ENCODE measurements around the gene FAM3B.

The FAM3B gene

DNA sequence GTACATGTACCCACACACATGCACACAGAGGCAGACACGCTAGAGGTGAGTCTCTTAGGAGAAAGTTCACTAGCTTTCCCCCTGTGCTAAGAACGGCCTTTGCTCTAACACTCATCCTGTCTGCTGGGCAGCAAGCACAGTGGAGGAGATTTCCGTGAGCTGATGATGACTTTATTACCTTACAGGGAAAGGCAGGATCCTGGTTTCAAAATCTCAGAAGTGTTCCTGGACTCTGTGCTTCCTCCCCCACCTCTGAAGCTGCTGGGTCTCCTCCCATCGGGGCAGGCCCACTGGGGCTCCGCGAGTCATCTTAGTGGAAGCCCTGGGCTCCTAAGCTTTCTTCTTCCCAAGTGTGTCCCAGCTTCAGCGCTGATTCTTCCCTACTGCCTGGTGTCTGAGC is 2.7 kb downstream of the FAM3B start:
- DNase-seq (ENCODE audit: low read depth), result no peak

DNA sequence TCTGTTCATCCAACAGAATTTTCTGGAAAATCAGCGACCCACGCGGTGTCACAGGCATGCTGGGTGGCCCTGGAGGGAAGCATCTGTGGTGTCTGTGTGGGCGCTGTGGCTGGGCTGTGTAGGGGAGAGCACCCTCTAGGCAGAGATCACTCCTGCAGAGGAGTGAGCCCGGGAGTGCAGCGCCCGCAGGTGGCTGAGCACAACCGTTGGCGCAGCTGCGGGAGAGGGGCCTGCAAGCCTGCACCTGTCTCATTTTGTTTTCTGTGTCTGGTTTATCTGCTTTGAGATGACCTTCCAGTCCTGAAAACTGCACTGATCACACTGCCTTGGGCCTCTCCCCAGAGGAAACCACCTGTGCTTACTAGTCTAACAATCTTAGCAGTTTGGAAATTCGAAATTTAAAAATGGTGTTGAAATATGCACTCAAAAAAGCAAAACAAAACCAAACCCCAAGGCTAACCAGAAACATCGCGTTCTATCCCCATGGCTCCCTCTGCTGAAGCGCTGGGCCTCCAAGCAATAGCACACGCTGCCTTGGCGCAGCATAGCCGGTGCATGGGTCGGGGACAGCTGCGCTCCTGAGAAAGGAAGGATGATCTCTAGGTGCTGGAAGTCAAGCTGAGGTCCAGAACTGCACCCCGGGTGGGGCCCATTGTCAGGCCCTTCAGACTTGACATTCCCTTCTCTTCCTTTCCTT is 4.8 kb downstream of the FAM3B start:
- no peak for DNase-seq (ENCODE audit: low read depth)

DNA sequence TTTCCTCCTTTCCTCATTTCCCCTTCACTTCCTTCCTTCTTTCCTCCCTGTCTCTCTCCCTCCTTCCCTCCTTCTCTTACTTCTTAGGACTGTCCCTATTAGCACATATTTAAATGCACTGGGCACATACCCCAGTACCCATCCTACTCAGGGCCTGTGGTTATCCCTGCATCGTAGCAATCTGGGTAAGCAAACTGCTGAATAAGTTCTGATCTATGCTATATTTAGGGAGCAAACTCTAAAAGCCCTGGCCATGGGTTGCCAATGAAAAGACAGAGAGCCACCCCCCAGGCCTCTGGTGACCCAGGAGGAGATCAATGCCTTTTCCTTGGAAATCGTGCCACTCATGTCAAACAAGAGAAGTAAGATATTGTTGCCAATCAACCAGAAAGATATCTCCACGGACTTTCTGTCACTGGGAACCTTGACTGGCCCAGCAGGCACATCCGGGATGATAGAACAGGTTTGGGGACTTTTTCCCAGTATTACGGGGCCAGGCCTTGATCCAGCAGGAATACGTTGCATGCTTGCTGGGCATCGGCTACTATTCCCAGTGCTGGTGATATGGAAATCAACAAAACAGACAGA is 5.4 kb downstream of the FAM3B start:
- no peak for DNase-seq (ENCODE audit: low read depth)

DNA sequence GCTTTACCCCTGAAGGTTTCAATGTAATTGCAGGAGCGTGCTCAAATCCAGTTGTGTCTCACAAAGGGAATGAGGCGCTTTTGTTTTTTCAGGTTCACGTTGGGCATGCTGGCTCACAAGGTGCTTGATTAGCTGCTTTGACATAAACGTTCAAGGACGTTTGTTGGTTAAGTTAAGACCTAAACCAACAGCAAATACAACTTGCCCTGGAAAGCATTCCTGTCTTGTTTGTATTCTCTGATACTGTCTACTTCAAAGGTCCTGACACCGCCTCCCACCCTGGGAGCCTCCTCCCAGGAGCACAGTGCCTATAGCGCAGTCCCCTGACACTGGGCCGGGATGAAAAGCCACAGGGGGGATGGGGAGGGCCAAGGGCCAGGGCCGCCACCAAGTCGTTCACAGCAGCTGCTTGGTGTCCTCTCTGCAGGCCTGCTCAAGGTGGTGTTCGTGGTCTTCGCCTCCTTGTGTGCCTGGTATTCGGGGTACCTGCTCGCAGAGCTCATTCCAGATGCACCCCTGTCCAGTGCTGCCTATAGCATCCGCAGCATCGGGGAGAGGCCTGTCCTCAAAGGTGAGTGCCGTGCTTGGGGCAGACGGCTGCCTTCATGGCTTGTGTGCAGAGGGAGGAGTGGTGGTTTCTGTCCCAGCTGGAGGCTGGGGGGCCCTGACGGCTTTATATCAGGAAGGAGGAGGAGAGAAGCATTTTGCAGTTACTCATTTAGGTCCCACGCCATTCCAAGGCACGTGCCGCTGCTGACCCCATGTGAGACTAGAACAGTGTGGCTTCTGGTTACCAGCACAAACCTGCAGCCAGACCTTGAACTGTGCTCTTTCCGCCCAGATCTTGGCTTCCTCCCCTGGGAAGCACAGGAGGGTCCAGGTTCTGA is 6.1 kb downstream of the FAM3B start:
- DNase-seq (ENCODE audit: low read depth), result no peak

DNA sequence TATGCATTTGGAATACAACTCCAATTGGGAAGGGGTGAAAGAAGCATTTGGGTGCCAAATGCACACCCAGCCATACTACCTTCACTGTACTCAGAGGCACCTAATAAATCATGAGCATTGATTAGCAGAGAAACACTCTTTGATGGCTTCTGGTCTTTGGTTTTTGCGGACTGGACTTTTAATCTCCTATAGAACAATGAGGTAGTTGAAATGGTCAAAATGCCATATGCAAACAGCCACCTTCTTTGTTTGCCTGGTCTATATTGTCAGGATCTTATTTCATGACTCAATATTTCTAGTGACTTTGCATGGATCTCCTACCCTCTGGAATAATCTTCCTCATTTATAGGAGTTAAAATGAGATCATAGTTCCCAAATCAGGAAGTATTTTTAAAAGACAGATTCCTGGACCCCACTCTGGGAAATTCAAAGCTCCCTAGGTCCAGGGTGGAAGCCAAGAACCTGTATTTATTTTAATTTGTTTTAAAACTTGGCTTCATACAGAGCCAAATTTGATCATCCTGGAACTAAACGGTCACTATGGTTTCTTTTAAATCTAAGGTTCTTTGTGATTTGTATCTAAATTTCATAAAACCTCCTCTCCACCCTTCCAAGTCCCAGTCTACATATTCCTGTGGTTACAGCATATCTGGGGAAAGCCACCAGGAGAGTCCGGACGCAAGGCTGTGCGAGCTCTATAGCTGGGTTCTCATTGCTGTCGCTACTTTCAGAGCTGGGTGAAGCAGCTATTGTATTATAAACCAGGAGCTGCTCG is 8.7 kb downstream of the FAM3B start:
- no peak for DNase-seq (ENCODE audit: low read depth)

DNA sequence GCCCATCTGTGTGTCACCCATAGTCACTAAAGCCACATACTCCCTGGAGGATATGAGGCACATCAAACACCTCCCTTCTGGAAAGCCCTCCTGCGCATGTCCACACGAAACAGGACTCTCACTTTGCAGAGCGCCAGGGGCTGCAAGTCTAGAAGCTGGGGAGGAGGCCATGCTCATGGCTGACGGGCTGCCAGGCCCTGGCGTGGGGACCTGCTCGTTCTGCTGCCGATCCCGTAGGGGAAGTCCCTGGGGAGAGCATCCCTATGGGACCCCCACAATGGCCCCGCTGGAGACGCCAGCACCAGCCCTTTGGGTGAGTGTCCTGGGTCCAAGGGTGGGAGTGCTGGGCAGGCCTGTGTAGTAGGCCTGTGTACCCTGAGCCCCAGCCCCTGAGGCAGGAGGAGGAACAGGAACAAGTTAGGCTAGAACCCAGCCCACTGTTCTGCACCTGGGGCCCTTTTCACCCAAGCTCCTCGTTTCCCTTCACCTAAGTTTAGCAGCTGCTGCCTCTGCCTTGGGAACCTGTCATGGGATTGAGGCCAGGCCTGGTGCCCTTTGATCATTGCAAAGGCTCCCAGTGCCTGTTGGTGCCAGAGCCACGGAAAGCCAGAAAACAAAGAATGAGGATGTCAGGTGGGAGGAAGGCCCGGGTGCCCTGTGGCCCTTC is 9.9 kb downstream of the FAM3B start:
- no peak for DNase-seq (ENCODE audit: low read depth)

- no peak for DNase-seq (ENCODE audit: low read depth)
Observed at GRCh38 chr21:41327753-41328152, 11.2 kb downstream of the FAM3B start.

DNA sequence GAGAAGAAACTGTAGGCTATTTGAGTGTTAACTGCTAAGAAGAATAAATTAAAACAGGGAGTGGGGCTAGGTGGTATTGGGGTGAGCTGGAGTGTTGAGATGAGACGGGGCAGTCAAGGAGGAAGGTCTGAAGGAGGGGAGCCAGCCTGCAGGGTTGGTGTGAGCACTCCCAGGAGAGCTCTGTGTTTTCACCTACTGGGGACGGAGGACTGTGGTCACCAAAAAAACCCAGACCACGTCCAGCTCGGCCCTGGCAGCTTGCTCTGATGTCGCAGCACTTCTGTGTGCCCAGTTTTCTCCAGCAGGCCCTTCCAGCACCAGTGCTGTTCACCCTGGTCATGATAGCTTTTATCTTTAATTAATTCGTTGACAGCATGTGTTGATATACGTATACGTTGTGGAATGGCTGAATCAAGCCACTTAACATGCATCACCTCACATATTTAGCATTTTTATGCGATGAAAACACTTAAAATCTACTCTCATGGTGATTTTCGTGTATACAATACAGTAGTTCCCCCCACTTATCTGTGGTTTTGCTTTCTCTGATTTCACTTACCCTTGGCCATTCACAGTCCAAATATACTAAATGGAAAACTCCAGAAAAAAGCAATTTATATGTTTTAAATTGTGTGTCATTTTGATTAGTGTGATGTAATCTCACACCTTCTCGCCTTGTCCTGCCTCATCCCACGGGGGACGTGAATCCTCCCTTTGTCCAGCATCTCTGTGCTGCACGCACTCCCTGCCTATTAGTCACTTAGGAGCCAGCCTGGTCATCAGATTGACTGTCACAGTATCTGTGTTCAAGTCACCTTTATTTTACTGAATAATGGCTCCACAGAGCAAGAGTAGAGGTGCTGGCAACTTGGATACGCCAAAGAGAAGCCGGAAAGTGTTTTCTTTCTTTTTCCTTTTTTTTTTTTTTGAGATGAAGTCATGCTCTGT is 12.3 kb downstream of the FAM3B start:
- no peak for DNase-seq (ENCODE audit: low read depth)

- DNase-seq (ENCODE audit: low read depth), result no peak
Observed at GRCh38 chr21:41333752-41334151, 17.2 kb downstream of the FAM3B start.

- DNase-seq (ENCODE audit: low read depth), result no peak
Observed at GRCh38 chr21:41337515-41337914, 20.9 kb downstream of the FAM3B start.

- no peak for DNase-seq (ENCODE audit: low read depth)
Observed at GRCh38 chr21:41338455-41338854, 21.9 kb downstream of the FAM3B start.

- DNase-seq (ENCODE audit: low read depth), result no peak
Observed at GRCh38 chr21:41342035-41342434, 25.4 kb downstream of the FAM3B start.

GRCh38 chr21:41344146-41344545 is 27.5 kb downstream of the FAM3B start:
- DNase-seq (ENCODE audit: low read depth), result no peak

- DNase-seq (ENCODE audit: low read depth), result no peak
Observed at GRCh38 chr21:41345356-41345755, 28.8 kb downstream of the FAM3B start.

- no peak for DNase-seq (ENCODE audit: low read depth)
Observed at GRCh38 chr21:41345934-41346685, 29.5 kb downstream of the FAM3B start.

GRCh38 chr21:41346758-41347157 is 30.2 kb downstream of the FAM3B start:
- DNase-seq (ENCODE audit: low read depth), result no peak

DNA sequence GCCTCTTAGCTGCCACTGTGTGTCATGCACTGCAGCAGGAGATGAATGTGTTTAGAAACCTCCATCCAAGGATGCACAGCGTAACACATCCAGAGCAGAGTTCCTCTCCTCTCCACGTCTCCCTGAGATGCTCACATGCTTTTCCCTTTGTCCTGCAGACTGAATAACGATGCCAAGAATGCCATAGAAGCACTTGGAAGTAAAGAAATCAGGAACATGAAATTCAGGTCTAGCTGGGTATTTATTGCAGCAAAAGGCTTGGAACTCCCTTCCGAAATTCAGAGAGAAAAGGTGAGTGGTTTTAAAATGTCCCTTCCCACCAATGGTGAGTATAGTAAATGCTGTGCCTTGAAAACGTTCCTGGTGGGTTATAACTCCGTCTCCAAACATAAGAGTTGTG is 31.8 kb downstream of the FAM3B start:
- DNase-seq (ENCODE audit: low read depth), result no peak

DNA sequence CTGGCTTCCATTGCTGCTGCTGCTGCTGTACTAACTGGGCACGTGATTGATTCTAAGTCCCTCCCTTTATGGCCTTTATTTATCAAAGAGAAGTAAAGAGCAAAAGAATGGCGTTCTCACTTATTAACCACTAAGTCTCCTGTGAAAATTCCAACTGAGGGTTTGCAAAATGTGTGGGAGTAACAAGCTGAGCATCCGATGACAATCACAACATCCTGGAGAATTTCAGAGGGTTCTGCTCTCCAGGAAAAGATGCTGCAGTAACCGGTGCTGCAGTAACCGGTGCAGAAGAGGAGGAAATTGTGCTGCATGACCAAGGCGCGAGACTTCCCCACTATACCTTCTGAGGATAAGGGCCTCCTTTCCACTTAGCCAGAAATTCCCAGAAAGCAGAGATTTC is 32.5 kb downstream of the FAM3B start:
- DNase-seq (ENCODE audit: low read depth), result no peak

DNA sequence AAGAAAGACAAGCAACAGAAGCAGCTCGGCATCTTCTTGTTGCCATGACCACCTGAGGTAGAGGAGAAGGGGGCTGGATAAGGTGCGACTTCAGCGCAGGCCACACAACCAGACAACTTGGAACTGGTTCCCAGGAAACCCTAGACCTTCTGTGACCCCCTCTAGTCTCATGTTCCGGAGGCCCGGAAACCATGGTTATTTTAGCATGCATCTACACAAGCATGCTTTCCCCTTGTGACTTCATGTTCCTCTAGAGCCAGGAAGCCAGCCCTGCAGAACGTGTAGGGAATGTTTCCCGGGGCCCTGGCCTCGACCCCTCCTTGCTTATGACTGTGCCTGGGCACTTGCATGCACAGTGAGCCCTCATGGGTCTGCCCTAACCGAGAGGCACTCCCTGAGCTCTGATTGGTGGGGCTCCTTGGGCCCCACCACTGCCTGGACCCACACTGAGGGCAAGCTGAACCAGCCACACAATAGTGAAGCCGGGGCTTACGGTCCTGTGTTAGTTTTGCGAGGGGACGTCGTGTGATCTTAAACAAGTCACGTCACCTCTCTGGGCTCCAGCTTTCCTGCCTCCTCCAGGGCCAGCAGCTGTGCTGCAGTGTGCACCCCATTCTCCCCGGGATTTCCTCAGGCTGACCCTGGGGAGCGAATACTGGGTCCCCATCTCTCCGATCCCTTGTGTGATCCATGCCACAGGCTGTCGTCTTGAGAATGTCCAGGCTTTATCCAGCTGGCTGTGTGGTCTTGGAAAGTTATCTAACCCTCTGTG is 33.2 kb downstream of the FAM3B start:
- DNase-seq (ENCODE audit: low read depth), result no peak
